ACC112 (cell line): ENCODE results near the gene DEPDC4.

Experiments
- H2AFZ ChIP-seq: fragments of 200-600 bp; sonication (generic); one replicate; pipeline ENCODE4 v1.6.0; 2017; ENCODE audit warnings: antibody characterized with exemption, low read length; ENCODE audit not compliant: unreplicated experiment
- H3K27ac ChIP-seq: fragments of 200-600 bp; sonication (generic); 2 replicates; pipeline ENCODE4 v1.5.1; 2014; ENCODE audit warnings: low read depth, mild to moderate bottlenecking, antibody characterized with exemption, low read length, moderate library complexity
- H3K27me3 ChIP-seq: fragments of 200-600 bp; sonication (generic); 2 replicates; pipeline ENCODE4 v1.6.1; 2014; ENCODE audit warnings: mild to moderate bottlenecking, antibody characterized with exemption, low read length, moderate library complexity, mixed read lengths; ENCODE audit not compliant: insufficient read depth
- H3K36me3 ChIP-seq: fragments of 200-600 bp; sonication (generic); 2 replicates; pipeline ENCODE4 v1.6.1; 2016; ENCODE audit warnings: mild to moderate bottlenecking, antibody characterized with exemption, low read length, moderate library complexity, mixed read lengths; ENCODE audit not compliant: insufficient read depth
- H3K4me1 ChIP-seq: fragments of 200-600 bp; sonication (generic); one replicate; pipeline ENCODE4 v1.6.1; 2016; ENCODE audit warnings: low read length, mixed read lengths; ENCODE audit not compliant: insufficient read depth, unreplicated experiment, control insufficient read depth
- H3K4me3 ChIP-seq: fragments of 200-600 bp; sonication (generic); 2 replicates; pipeline ENCODE4 v1.5.1; 2014; ENCODE audit warnings: mild to moderate bottlenecking, low read depth, low read length
- H3K79me2 ChIP-seq: fragments of 200-600 bp; sonication (generic); one replicate; pipeline ENCODE4 v1.6.0; 2016; ENCODE audit warnings: low read length; ENCODE audit not compliant: control insufficient read depth, unreplicated experiment, insufficient read depth

Gene DEPDC4

GRCh38 chr12:100216337-100216736 lies 50.5 kb downstream of the DEPDC4 start:
- no peak overlapping the region for H3K4me3 ChIP-seq
- H3K36me3 ChIP-seq: peaks cover 3% of the 10 kb centered on the region; the same call in 1 of the 2 replicates
- H3K27me3 ChIP-seq: no peaks in the 10 kb centered on the region
- no peaks in the 10 kb centered on the region for H3K4me1 ChIP-seq
- H3K79me2 ChIP-seq: no peaks in the 10 kb centered on the region
- no peak overlapping the region for H2AFZ ChIP-seq
- no peak overlapping the region for H3K27ac ChIP-seq

- H3K79me2 ChIP-seq: no peaks in the 10 kb centered on the region
- H3K27me3 ChIP-seq: no peaks in the 10 kb centered on the region
- no peaks in the 10 kb centered on the region for H3K4me1 ChIP-seq
- H3K36me3 ChIP-seq: peaks cover 3% of the 10 kb centered on the region; the same call in 1 of the 2 replicates
- H2AFZ ChIP-seq: no peak overlapping the region
- H3K27ac ChIP-seq: no peak overlapping the region
- H3K4me3 ChIP-seq: no peak overlapping the region
Observed at GRCh38 chr12:100215209-100215608, 51.7 kb downstream of the DEPDC4 start.

DNA sequence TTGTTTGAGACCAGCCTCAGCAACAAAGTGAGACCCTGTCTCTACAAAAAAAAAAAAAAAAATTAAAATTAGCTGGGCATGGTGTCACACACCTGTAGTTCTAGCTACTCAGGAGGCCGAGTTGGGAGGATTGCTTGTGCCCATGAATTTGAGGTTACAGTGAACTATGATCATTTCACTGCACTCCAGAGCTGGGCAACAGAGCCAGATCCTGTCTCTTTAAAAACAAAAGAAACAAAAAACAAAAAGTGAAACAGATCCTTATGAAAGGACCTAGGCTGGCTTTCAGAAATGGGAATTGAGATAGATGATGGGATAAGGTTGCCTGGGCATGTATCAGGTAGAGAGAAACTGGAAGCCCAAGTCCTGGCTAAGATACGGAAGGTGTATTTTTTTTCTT lies 52.4 kb downstream of the DEPDC4 start:
- Histone ChIP-seq H3K4me1 (no peaks in the 10 kb centered on the region), H3K27me3 (no peaks in the 10 kb centered on the region), H2AFZ (no peak overlapping the region), H3K36me3 (peaks cover 5% of the 10 kb centered on the region), H3K27ac (no peak overlapping the region), H3K79me2 (no peaks in the 10 kb centered on the region), H3K4me3 (no peak overlapping the region)

- Histone ChIP-seq H3K4me1 (no peaks in the 10 kb centered on the region), H3K27me3 (no peaks in the 10 kb centered on the region), H2AFZ (no peak overlapping the region), H3K4me3 (no peak overlapping the region), H3K27ac (no peak overlapping the region), H3K36me3 (peaks cover 12% of the 10 kb centered on the region), H3K79me2 (no peaks in the 10 kb centered on the region)
Observed at GRCh38 chr12:100213016-100213891, 53.6 kb downstream of the DEPDC4 start.

- peaks cover 23% of the 10 kb centered on the region for H3K36me3 ChIP-seq
- no peaks in the 10 kb centered on the region for H3K27me3 ChIP-seq
- no peaks in the 10 kb centered on the region for H3K4me1 ChIP-seq
- H2AFZ ChIP-seq: no peak overlapping the region
- no peak overlapping the region for H3K27ac ChIP-seq
- H3K79me2 ChIP-seq: no peaks in the 10 kb centered on the region
- H3K4me3 ChIP-seq: no peak overlapping the region
Observed at GRCh38 chr12:100211698-100212097, 55.2 kb downstream of the DEPDC4 start.

GRCh38 chr12:100208834-100209233 lies 58.0 kb downstream of the DEPDC4 start:
- no peak overlapping the region for H3K4me3 ChIP-seq
- no peaks in the 10 kb centered on the region for H3K4me1 ChIP-seq
- H3K27ac ChIP-seq: no peak overlapping the region
- no peaks in the 10 kb centered on the region for H3K27me3 ChIP-seq
- H3K79me2 ChIP-seq: peaks cover 9% of the 10 kb centered on the region
- H3K36me3 ChIP-seq: peaks cover 23% of the 10 kb centered on the region
- H2AFZ ChIP-seq: no peak overlapping the region

GRCh38 chr12:100207311-100207710 lies 59.6 kb downstream of the DEPDC4 start:
- Histone ChIP-seq H3K79me2 (peaks cover 16% of the 10 kb centered on the region), H3K27ac (no peak overlapping the region), H3K4me3 (no peak overlapping the region), H3K36me3 (peaks cover 22% of the 10 kb centered on the region), H3K4me1 (no peaks in the 10 kb centered on the region), H2AFZ (no peak overlapping the region), H3K27me3 (no peaks in the 10 kb centered on the region)

- H3K4me1 ChIP-seq: no peaks in the 10 kb centered on the region
- H3K27ac ChIP-seq: peak overlapping the region; percentile 67
- peaks cover 28% of the 10 kb centered on the region for H3K79me2 ChIP-seq
- peak overlapping the region; percentile 56 for H2AFZ ChIP-seq
- no peaks in the 10 kb centered on the region for H3K27me3 ChIP-seq
- no peaks in the 10 kb centered on the region for H3K36me3 ChIP-seq
- peak overlapping the region; percentile 89 for H3K4me3 ChIP-seq
Observed at GRCh38 chr12:100201604-100202423, 65.1 kb downstream of the DEPDC4 start.

GRCh38 chr12:100200463-100201181 lies 66.3 kb downstream of the DEPDC4 start, which contains the start of gene ACTR6:
ACTR6 (plus strand) TSS chr12:100200815; CDS start chr12:100200852, 37 bp downstream.
- H3K36me3 ChIP-seq: no peaks in the 10 kb centered on the region
- H3K79me2 ChIP-seq: peaks cover 28% of the 10 kb centered on the region
- peak within 1 kb of the TSS; percentile 67 for H3K27ac ChIP-seq
- no peaks in the 10 kb centered on the region for H3K27me3 ChIP-seq
- peak within 1 kb of the TSS; percentile 89 for H3K4me3 ChIP-seq
- H2AFZ ChIP-seq: peak within 1 kb of the TSS; percentile 98
- H3K4me1 ChIP-seq: no peaks in the 10 kb centered on the region
